GOT3 (cell line): ENCODE measurements around the gene PHF21A.
"Not testable (repeated sequence)": the region's sequence is repeated elsewhere in the genome, so short reads cannot be mapped to it uniquely, and the experiment has no call there.

Experiments used
- DNase-seq: peaks from one replicate; lab custom pipeline; 2025; ENCODE audit warnings: mixed read lengths; lab: John Stamatoyannopoulos, UW

PHF21A gene

DNA sequence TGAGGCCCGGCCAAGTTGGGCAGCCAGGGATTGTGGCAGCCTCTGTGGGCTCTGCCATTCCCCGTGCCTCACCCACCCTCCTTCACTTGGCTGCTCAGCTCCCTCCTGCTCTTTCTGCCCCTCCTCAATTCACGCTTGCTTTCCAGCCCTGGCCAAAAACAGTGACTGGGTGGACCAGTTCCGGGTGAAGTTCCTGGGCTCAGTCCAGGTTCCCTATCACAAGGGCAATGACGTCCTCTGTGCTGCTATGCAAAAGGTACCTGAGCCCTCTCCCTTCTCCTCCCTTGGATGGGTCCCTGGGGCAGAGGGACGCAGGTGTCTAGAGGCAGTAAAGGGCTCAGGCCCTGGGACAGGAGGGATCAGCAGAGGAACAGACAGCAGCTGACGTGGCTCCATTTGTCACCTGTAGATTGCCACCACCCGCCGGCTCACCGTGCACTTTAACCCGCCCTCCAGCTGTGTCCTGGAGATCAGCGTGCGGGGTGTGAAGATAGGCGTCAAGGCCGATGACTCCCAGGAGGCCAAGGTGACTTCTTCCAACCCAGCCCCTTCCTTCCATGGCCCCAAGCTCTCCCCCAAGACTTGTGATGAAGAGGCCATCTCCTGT lies 216.8 kb downstream of the PHF21A start:
- no peak for DNase-seq

DNA sequence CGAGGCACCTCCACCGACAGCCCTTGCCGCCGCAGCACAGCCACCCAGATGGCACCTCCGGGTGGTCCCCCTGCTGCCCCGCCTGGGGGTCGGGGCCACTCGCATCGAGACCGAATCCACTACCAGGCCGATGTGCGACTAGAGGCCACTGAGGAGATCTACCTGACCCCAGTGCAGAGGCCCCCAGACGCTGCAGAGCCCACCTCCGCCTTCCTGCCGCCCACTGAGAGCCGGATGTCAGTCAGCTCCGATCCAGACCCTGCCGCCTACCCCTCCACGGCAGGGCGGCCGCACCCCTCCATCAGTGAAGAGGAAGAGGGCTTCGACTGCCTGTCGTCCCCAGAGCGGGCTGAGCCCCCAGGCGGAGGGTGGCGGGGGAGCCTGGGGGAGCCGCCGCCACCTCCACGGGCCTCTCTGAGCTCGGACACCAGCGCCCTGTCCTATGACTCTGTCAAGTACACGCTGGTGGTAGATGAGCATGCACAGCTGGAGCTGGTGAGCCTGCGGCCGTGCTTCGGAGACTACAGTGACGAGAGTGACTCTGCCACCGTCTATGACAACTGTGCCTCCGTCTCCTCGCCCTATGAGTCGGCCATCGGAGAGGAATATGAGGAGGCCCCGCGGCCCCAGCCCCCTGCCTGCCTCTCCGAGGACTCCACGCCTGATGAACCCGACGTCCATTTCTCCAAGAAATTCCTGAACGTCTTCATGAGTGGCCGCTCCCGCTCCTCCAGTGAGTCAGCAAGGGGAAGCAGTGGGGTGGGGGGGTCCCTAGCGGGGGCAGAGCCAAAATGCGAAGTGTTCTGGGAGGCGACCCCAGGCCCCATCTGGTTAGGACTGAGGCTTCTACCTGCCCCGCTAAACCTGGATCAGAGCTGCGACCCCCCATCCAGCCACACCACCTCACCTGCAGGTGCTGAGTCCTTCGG lies 218.5 kb downstream of the PHF21A start:
- no peak for DNase-seq

DNA sequence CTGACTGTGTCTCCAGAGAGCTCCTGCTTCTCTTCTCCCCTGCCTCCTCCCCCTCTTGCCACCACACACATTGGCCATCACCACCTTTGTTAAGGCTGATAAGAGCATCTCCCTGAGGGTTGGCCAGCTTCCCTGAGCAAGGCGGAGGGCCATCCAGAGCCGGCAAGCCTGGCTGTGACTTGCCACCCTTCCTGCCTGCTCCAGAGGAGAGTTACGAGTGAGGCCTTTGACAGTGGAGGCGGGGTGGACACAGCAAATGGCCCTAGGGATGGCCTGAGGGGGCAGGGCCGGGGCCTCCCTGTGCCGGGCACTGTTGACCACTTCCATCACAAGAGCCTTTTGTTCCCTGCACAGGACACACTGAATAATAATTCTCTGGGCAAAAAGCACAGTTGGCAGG lies 219.6 kb downstream of the PHF21A start:
- no peak for DNase-seq

DNA sequence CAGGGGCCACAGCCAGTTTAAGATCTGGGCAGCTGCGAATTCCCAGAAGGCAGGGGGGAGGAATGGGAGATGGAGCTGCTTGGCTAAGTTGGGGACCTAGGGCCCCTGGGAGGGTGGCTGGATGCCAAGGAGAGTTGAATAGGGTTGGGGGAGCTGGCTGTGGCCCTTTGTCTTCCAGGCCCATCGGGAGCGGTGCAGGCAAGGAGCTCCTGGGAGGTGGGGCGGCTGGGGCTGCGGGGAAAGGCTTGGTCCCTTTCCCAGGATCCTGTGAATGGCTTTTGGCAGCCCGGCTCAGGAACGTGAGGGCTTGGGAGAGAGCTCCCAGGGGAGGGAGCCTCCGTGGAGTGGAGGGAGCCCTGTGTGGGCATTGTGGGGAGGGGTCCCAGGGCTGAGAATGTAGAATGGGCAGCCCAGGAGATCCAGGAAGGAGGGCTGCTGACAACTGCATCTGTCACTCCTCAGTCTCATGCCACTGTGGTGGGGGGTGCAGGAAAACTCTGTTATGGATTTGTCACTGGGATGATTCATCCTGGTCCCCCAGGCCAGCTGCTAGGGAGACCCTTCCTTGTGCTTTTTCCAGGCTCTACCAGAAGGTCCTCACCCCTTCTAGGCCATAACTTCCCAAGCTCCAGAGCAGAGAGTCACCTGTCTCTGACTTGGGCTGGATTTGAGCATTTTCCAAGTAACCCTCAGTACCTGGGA lies 220.2 kb downstream of the PHF21A start:
- no peak for DNase-seq

DNA sequence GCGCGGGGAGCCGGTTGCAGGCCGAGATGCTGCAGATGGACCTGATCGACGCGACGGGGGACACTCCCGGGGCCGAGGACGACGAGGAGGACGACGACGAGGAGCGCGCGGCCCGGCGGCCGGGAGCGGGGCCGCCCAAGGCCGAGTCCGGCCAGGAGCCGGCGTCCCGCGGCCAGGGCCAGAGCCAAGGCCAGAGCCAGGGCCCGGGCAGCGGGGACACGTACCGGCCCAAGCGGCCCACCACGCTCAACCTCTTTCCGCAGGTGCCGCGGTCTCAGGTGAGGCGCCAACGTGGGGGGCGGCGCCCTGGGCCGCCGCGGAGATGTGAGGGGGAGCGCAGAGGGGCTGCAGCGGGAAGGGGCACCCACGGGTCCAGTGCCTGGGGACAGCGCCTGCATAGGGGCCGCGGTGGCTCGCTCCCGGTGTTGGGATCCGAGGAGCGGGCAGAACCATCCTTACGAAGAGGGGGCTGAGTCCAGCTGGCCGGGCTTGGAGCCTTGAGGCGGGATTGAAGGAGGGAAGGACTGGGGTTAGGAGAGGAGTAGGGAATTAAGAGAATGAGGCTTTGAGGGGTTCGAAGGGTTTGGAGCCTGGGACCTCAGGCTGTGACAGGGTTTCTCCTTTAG lies 221.0 kb downstream of the PHF21A start:
- DNase-seq, result not testable (repeated sequence)

- DNase-seq, result peak; percentile 62
Measured at GRCh38 chr11:45899448-45900174, 221.6 kb downstream of the PHF21A start.

DNA sequence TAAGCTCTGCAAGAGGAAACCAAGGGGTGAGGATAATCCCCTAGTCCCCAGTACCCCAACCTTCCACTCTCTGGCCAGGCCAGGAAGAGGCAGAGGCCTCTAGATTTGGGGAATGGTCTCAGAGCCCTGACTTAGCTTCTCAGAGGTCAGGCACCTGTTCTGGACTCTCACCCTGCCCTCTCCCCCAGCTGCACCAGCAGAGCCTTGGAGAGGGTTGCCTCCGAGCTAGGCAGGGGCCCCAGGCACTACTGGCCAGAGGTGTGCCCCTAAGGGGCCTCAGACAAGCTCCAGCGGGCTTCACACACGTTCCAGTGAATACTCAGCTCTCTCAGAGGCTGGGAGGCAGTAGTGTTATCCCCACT lies 222.2 kb downstream of the PHF21A start:
- DNase-seq, result no peak

GRCh38 chr11:45897556-45897955 lies 223.7 kb downstream of the PHF21A start:
- no peak for DNase-seq

DNA sequence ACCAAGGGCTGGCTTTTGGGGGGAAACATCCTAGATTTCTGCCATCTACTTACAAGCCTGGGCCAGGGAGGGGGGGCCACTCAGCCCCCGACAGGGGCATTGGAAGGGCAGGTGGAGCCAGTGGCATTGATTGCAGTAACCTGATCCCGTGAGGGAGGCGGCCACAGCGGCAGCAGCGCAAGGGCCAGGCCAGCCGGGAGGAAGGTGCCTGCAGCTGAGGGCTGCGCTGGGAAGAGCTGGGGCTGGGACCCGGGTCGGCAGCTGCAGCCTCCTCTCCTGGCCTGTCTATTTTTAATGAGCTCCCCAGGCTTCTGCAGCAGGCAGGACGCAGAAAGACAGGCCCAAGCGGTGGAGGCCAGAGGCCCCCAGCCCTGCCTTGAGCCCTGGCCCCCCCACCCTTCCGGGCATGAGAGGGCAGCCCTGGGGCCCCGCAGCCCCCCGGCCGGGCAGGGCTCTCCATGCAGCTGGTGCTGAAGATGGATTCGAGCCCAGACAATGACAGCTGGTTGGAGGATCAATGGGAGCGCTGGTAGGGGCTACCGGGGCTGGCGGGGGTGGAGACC lies 224.8 kb downstream of the PHF21A start:
- no peak for DNase-seq

DNA sequence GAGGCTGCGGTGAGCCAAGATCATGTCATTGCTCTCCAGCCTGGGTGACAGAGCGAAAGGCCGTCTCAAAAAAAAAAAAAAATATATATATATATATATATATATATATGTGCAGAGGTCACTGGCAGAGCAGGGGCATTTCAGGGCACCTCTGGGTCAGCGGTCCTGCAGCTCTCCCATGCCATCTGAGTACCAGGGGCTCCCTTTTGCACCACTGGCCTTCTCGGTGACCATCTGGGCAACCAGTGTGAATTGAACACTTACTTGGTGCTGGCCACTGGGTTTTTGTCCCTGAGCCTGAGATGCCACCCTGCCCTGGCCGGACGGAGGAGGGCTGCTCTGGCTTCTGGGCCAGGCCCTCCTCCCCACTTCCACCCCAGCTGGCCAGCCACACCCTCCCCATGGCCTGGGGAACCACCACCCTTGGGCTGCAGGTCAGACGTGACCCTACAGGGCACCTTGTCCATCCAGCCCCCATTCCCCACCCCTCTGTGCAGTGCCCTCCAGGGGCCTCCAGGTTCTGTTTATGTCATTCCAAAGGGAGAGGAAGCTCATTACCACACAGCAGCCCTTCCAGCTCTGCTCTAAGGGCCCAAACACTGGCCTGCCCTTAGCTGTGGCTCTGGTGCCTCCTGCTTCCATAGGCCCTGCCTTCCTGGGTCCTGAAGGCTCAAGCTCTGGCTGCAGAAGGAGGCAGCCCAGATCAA lies 225.5 kb downstream of the PHF21A start:
- no peak for DNase-seq

GRCh38 chr11:45894555-45895247 lies 226.6 kb downstream of the PHF21A start:
- DNase-seq, result no peak

- DNase-seq, result no peak
Measured at GRCh38 chr11:45892856-45893255, 228.4 kb downstream of the PHF21A start.

DNA sequence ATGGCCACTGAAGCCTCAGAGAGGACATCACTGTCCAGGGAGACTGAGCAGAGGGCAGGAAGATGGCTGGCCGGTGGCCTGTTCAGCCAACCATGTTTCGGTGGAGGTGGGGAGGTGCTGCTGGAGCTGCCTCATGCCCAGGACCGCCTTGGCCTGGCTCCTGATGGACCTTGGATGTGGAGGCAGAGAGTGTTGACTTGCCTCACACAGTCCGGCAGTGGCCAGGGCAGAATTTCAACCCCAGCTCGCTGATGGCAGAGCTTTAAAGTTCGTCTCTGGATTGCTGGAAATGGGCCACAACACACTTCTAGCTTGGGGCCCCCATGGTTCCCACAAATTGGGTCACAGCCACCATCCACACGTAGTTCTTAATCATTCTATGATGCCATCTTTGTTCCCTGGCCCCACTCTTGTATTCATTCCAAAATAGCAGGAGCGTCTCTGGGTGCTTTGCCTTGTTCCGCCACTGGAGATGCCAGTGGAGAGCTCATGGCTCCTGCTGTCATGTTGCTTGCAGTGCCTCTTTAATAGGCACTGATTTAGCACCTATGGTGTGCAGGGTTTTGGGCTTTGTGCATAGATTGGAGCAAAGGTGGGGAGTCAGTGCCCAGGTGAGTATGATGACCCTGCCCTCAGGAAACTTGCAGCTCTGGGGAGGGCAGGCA lies 230.2 kb downstream of the PHF21A start:
- DNase-seq, result no peak

- no peak for DNase-seq
Measured at GRCh38 chr11:45889966-45890365, 231.3 kb downstream of the PHF21A start.

GRCh38 chr11:45889555-45889954 lies 231.7 kb downstream of the PHF21A start:
- DNase-seq, result no peak

- no peak for DNase-seq
Measured at GRCh38 chr11:45887587-45887986, 233.7 kb downstream of the PHF21A start.

DNA sequence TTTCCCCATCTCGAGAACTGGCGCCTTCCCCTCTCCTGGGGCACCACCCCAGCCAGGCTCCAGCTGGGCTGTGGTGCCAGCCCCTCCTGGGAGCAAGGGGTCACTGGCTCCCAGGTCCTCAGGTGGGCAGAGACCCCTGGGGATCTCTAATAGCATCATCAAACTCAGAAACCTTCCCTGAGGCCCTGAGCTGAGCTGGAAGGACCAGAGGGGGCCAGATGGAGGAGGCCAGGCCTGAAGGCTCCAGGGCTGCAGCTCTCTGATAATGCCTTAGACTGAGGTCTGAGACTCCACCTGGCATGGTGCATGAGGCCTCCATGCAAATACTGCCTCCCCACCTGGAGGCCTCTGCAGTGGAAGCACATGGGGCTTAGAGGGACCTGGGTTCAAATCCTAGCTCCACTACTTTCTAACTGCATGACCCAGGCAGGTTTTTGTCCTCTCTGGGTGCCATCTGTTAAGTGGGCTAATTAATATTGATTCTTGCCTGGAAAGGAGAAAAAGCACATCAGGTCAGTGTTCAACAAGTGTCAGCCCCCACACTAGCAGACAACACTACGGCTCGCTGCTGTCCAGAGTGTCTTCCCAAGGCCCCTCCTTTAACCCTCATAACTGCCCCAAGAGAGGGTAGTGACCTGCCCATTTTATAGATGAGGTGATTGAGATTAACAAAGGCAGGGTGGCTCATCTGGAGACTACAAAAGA lies 234.3 kb downstream of the PHF21A start:
- no peak for DNase-seq

GRCh38 chr11:45885921-45886721 lies 235.1 kb downstream of the PHF21A start:
- no peak for DNase-seq
